OCI-LY1 (cell line): ENCODE data around the gene GOSR1.

Experiments
- H2AFZ ChIP-seq: fragments of 200-600 bp; sonication (generic), shearing (Covaris generic); 2 replicates; pipeline ENCODE4 v1.6.0; 2014; ENCODE audit warnings: antibody characterized with exemption, mild to moderate bottlenecking, low read length
- H3F3A ChIP-seq: fragments of 200-600 bp; sonication (generic), shearing (Covaris generic); 2 replicates; pipeline ENCODE4 v1.6.0; 2014; ENCODE audit warnings: mild to moderate bottlenecking, antibody characterized with exemption, low read length, moderate library complexity; ENCODE audit not compliant: insufficient read depth
- H3K27ac ChIP-seq: fragments of 200-600 bp; sonication (generic); 2 replicates; pipeline ENCODE4 v1.5.1; 2014; ENCODE audit warnings: low read length, mixed run types, mild to moderate bottlenecking, low read depth; ENCODE audit not compliant: poor library complexity, severe bottlenecking
- H3K27me3 ChIP-seq: fragments of 200-600 bp; sonication (generic); 2 replicates; pipeline ENCODE4 v1.6.0; 2014; ENCODE audit warnings: antibody characterized with exemption, mild to moderate bottlenecking, low read length, moderate library complexity; ENCODE audit not compliant: insufficient read depth
- H3K36me3 ChIP-seq: fragments of 200-600 bp; sonication (generic); 2 replicates; pipeline ENCODE4 v1.6.1; 2014; ENCODE audit warnings: mild to moderate bottlenecking, antibody characterized with exemption, low read length, moderate library complexity, mixed read lengths; ENCODE audit not compliant: insufficient read depth
- H3K4me1 ChIP-seq: fragments of 200-600 bp; sonication (generic); 2 replicates; pipeline ENCODE4 v1.5.1; 2014; ENCODE audit warnings: mild to moderate bottlenecking, low read length, moderate library complexity; ENCODE audit not compliant: insufficient read depth, severe bottlenecking
- H3K4me2 ChIP-seq: fragments of 200-600 bp; sonication (generic), shearing (Covaris generic); 2 replicates; pipeline ENCODE4 v1.6.1; 2014; ENCODE audit warnings: low read length
- H3K4me3 ChIP-seq: fragments of 200-600 bp; sonication (generic); 2 replicates; pipeline ENCODE4 v1.5.1; 2014; ENCODE audit warnings: low read length, low read depth, mild to moderate bottlenecking, mixed read lengths; ENCODE audit not compliant: poor library complexity, severe bottlenecking
- H3K79me2 ChIP-seq: fragments of 200-600 bp; shearing (Covaris generic); 2 replicates; pipeline ENCODE4 v1.6.1; 2016; ENCODE audit warnings: mixed run types, low read length, mixed read lengths; ENCODE audit not compliant: insufficient read depth
- H3K9ac ChIP-seq: fragments of 200-600 bp; sonication (generic), shearing (Covaris generic); 2 replicates; pipeline ENCODE4 v1.6.1; 2014; ENCODE audit warnings: mild to moderate bottlenecking, low read length, mixed read lengths
- H3K9me2 ChIP-seq: fragments of 200-600 bp; sonication (generic), shearing (Covaris generic); 2 replicates; pipeline ENCODE4 v1.6.1; 2014; ENCODE audit warnings: low read depth, mild to moderate bottlenecking, low read length, mixed read lengths
- H3K9me3 ChIP-seq: fragments of 200-600 bp; shearing (Covaris generic); 2 replicates; pipeline ENCODE4 v1.6.1; 2014; ENCODE audit warnings: low read length, mixed read lengths
- H4K20me1 ChIP-seq: fragments of 200-600 bp; sonication (generic), shearing (Covaris generic); 2 replicates; pipeline ENCODE4 v1.6.0; 2016; ENCODE audit warnings: mild to moderate bottlenecking, low read length; ENCODE audit not compliant: insufficient read depth
- CTCF ChIP-seq: fragments of 200-600 bp; sonication (generic), shearing (Covaris generic); IDR thresholded peaks from 2 replicates; pipeline ENCODE4 v1.5.1; 2017; ENCODE audit warnings: mild to moderate bottlenecking, antibody characterized with exemption, low read length, moderate library complexity, mixed read lengths
- EZH2 ChIP-seq: fragments of 200-600 bp; sonication (generic), shearing (Covaris generic); IDR thresholded peaks from 2 replicates; pipeline ENCODE4 v1.8.0; 2017; ENCODE audit warnings: borderline replicate concordance, mixed run types, mild to moderate bottlenecking, antibody characterized with exemption, low read length, moderate library complexity, mixed read lengths

GOSR1 gene

GRCh38 chr17:30555942-30556341 is 78.7 kb downstream of the GOSR1 start:
- TF ChIP-seq EZH2, result no peak
- TF ChIP-seq CTCF, result no peak
- H3K27ac ChIP-seq, result no peak overlapping the region
- no peaks in the 10 kb centered on the region for H3F3A ChIP-seq
- H3K9me3 ChIP-seq, result no peaks in the 10 kb centered on the region
- no peak overlapping the region for H3K4me3 ChIP-seq
- 0 out of 2 replicates have a peak, but pooled peaks cover 4% of the 10 kb centered on the region for H3K27me3 ChIP-seq
- no peaks in the 10 kb centered on the region for H3K9me2 ChIP-seq
- H3K9ac ChIP-seq, result no peak overlapping the region
- H3K4me1 ChIP-seq, result peaks cover 5% of the 10 kb centered on the region
- H3K4me2 ChIP-seq, result no peak overlapping the region
- no peaks in the 10 kb centered on the region for H3K36me3 ChIP-seq
- no peak overlapping the region for H2AFZ ChIP-seq
- no peaks in the 10 kb centered on the region for H4K20me1 ChIP-seq
- no peaks in the 10 kb centered on the region for H3K79me2 ChIP-seq

GRCh38 chr17:30556374-30557332 is 79.4 kb downstream of the GOSR1 start:
- Histone ChIP-seq H3K9me2 (no peaks in the 10 kb centered on the region), H3K9ac (no peak overlapping the region), H3K79me2 (no peaks in the 10 kb centered on the region), H2AFZ (no peak overlapping the region), H3K4me2 (no peak overlapping the region), H3K9me3 (no peaks in the 10 kb centered on the region), H3K27ac (no peak overlapping the region), H3K36me3 (no peaks in the 10 kb centered on the region), H3K4me3 (no peak overlapping the region), H3K4me1 (no peaks in the 10 kb centered on the region), H3F3A (no peaks in the 10 kb centered on the region), H4K20me1 (no peaks in the 10 kb centered on the region), H3K27me3 (0 out of 2 replicates have a peak, but pooled peaks cover 4% of the 10 kb centered on the region)
- TF ChIP-seq CTCF, result no peak
- no peak for TF ChIP-seq EZH2

GRCh38 chr17:30557916-30558685 is 80.9 kb downstream of the GOSR1 start:
- H3K9me2 ChIP-seq, result no peaks in the 10 kb centered on the region
- no peak overlapping the region for H3K9ac ChIP-seq
- no peaks in the 10 kb centered on the region for H3F3A ChIP-seq
- H3K36me3 ChIP-seq, result no peaks in the 10 kb centered on the region
- H3K79me2 ChIP-seq, result no peaks in the 10 kb centered on the region
- no peak overlapping the region for H3K27ac ChIP-seq
- no peaks in the 10 kb centered on the region for H4K20me1 ChIP-seq
- no peaks in the 10 kb centered on the region for H3K9me3 ChIP-seq
- H3K4me2 ChIP-seq, result no peak overlapping the region
- no peak overlapping the region for H3K4me3 ChIP-seq
- H3K27me3 ChIP-seq, result 0 out of 2 replicates have a peak, but pooled peaks cover 4% of the 10 kb centered on the region
- no peaks in the 10 kb centered on the region for H3K4me1 ChIP-seq
- no peak overlapping the region for H2AFZ ChIP-seq
- TF ChIP-seq EZH2 (no peak), CTCF (no peak)
